Progenitor cell of endocrine pancreas (in vitro differentiated cells): Measurements from ENCODE around the gene FBXW8. TPM values are rescaled to one million over a fixed set of nuclear protein-coding genes. Genes with fewer than 3 reads are reported as not detected.

Source experiments
- DNase-seq: peaks from one replicate; pipeline ENCODE4 v3.0.0; 2021; ENCODE audit warnings: low spot score; ENCODE audit not compliant: unreplicated experiment
- H3K27ac Mint-ChIP-seq: 2 replicates; pipeline ENCODE4 v1.8.0; 2021; ENCODE audit warnings: mild to moderate bottlenecking, moderate library complexity, mixed read lengths
- H3K27me3 Mint-ChIP-seq: 2 replicates; pipeline ENCODE4 v1.8.0; 2021; ENCODE audit warnings: mixed read lengths
- H3K36me3 Mint-ChIP-seq: 2 replicates; pipeline ENCODE4 v1.8.0; 2022; ENCODE audit warnings: mixed read lengths; ENCODE audit not compliant: insufficient read depth
- H3K4me1 Mint-ChIP-seq: 2 replicates; pipeline ENCODE4 v1.8.0; 2021; ENCODE audit warnings: low read depth, mixed read lengths
- H3K4me3 Mint-ChIP-seq: 2 replicates; pipeline ENCODE4 v1.8.0; 2021; ENCODE audit warnings: low read depth, mild to moderate bottlenecking, moderate library complexity, mixed read lengths
- H3K9me3 Mint-ChIP-seq: 2 replicates; pipeline ENCODE4 v1.8.0; 2021; ENCODE audit warnings: low read depth, mixed read lengths
- CTCF ChIP-seq: fragments of 200-600 bp; sonication (generic); IDR thresholded peaks from one replicate; pipeline ENCODE4 v1.5.0; 2021; ENCODE audit warnings: antibody characterized with exemption, mild to moderate bottlenecking; ENCODE audit not compliant: unreplicated experiment
- total RNA-seq: library from RNA; stranded (reverse); gene quantifications from 2 replicates; pipeline ENCODE4 v1.2.1, GENCODE V29; 2021

The FBXW8 gene
- total RNA-seq, 1 donor from 2014 or later = 32.6 TPM

GRCh38 chr12:117028254-117028653 is 117.5 kb downstream of the FBXW8 start:
- H3K9me3 Mint-ChIP-seq = no peaks in the 10 kb centered on the region
- no peak overlapping the region for H3K27ac Mint-ChIP-seq
- no peak for DNase-seq
- H3K4me3 Mint-ChIP-seq = no peak overlapping the region
- peaks cover 5% of the 10 kb centered on the region for H3K4me1 Mint-ChIP-seq
- TF ChIP-seq CTCF = no peak
- H3K36me3 Mint-ChIP-seq = peaks cover 10% of the 10 kb centered on the region
- H3K27me3 Mint-ChIP-seq = no peaks in the 10 kb centered on the region

- Mint-ChIP-seq H3K36me3 (peaks cover 9% of the 10 kb centered on the region), H3K4me1 (peaks cover 21% of the 10 kb centered on the region), H3K4me3 (no peak overlapping the region), H3K27ac (no peak overlapping the region), H3K9me3 (no peaks in the 10 kb centered on the region), H3K27me3 (peaks cover 10% of the 10 kb centered on the region)
- no peak for DNase-seq
- no peak for TF ChIP-seq CTCF
Measured at GRCh38 chr12:117030187-117030900, 119.6 kb downstream of the FBXW8 start.

GRCh38 chr12:117031843-117032592 is 121.3 kb downstream of the FBXW8 start:
- Mint-ChIP-seq H3K27me3 (peaks cover 10% of the 10 kb centered on the region), H3K4me3 (no peak overlapping the region), H3K27ac (no peak overlapping the region), H3K36me3 (peaks cover 5% of the 10 kb centered on the region), H3K4me1 (peaks cover 21% of the 10 kb centered on the region), H3K9me3 (no peaks in the 10 kb centered on the region)
- no peak for DNase-seq
- no peak for TF ChIP-seq CTCF

GRCh38 chr12:117032593-117033381 is 122.0 kb downstream of the FBXW8 start:
- no peak for TF ChIP-seq CTCF
- Mint-ChIP-seq H3K27me3 (peaks cover 10% of the 10 kb centered on the region), H3K9me3 (no peaks in the 10 kb centered on the region), H3K36me3 (peaks cover 5% of the 10 kb centered on the region), H3K27ac (no peak overlapping the region), H3K4me3 (no peak overlapping the region), H3K4me1 (peaks cover 25% of the 10 kb centered on the region)
- DNase-seq = no peak
